Right lobe of liver (tissue), 6 donors: ENCODE data around the gene TPM2. TPM values are rescaled to one million over a fixed set of nuclear protein-coding genes. Genes with fewer than 3 reads are reported as not detected.

Experiments used
- ATAC-seq, 4 donors: fragments of 200-7000 bp; cut with Tn5 transposase; one replicate each; pipeline ENCODE4 v1.9.1; 2020; ENCODE audit warnings: mild to moderate bottlenecking in 4 of 4, moderate library complexity in 4 of 4
- DNase-seq, 3 donors: peaks; one replicate each; pipeline ENCODE4 v3.0.0-alpha.2; 2020
- H3K27ac ChIP-seq, 3 donors: fragments of 200-600 bp; one replicate each; pipeline ENCODE4 v1.8.0; 2022
- H3K27me3 ChIP-seq, 2 donors: fragments of 200-600 bp; one replicate each; pipeline ENCODE4 v1.8.0; 2022
- H3K36me3 ChIP-seq, 4 donors: fragments of 200-600 bp; sonication (generic) in 1 of 4; one replicate each; pipeline versions ENCODE4 v1.5.1 to v1.8.0; 2017 to 2022; ENCODE audit warnings: control low read depth in 1 of 4
- H3K4me1 ChIP-seq, 4 donors: fragments of 200-600 bp; sonication (generic) in 1 of 4; one replicate each; pipeline versions ENCODE4 v1.5.1 to v1.8.0; 2017 to 2022; ENCODE audit warnings: control low read depth in 1 of 4
- H3K4me3 ChIP-seq, 3 donors: fragments of 200-600 bp; one replicate each; pipeline ENCODE4 v1.8.0; 2022
- H3K9me3 ChIP-seq, 4 donors: fragments of 200-600 bp; sonication (generic) in 1 of 4; one replicate each; pipeline versions ENCODE4 v1.5.1 to v1.8.0; 2017 to 2022; ENCODE audit warnings: control low read depth in 1 of 4
- POLR2A ChIP-seq: fragments of 450-650 bp; IDR thresholded peaks from one replicate; pipeline ENCODE4 v1.6.1; 2017; ENCODE audit warnings: antibody characterized with exemption, mild to moderate bottlenecking
- WGBS: methylation state at CpG from one replicate; pipeline ENCODE4 v1.1.6; 2018; ENCODE audit warnings: low coverage, low lambda C conversion rate; ENCODE audit not compliant: insufficient coverage; ENCODE audit errors: missing lambda C conversion rate; 5-methylcytosine and 5-hydroxymethylcytosine counted together
- intact Hi-C, 2 donors: fragments of 100-400 bp; cut with DNase I; formaldehyde crosslinking; loops; one replicate each; pipeline versions ENCODE4 v1.11.2 to v1.14.1; 2022
- total RNA-seq, 6 experiments: library from RNA; depleted of rRNA in 2 of 6; stranded (reverse); fragments of >200 nt in 2 of 6; fragmentation: NEBNext Ultra II Directional in 3 of 6; extraction: Animal tissue kit (Norgen Biotek cat#: 25700) in 3 of 6; gene quantifications; one replicate each; pipeline versions ENCODE4 v1.1.0 to v1.2.4, GENCODE V29; 2016 to 2023
- TF ChIP-seq, protein P1 (sequence below), 4 donors: fragments of 200-600 bp in 3 of 4; fragments of 450-650 bp in 1 of 4; IDR thresholded peaks; one replicate each; pipeline versions ENCODE4 v1.5.1 to v1.8.0; 2016 to 2022; ENCODE audit warnings: antibody characterized with exemption in 4 of 4, mild to moderate bottlenecking in 2 of 4
- donor health status: DM: no; HTN: yes; CAD: no.
- donor health status: DM: no; HTN: no; CAD: no.
- donor health status: DM: no; HTN: no; CAD: no.
- donor health status: DM: no; HTN: yes; CAD: no.
- donor health status: DM: no; HTN: yes; CAD: no.

The TPM2 gene
- total RNA-seq, 6 experiments from 2014 or later, result 4.7 to 23.3 (median 12.4) TPM

DNA sequence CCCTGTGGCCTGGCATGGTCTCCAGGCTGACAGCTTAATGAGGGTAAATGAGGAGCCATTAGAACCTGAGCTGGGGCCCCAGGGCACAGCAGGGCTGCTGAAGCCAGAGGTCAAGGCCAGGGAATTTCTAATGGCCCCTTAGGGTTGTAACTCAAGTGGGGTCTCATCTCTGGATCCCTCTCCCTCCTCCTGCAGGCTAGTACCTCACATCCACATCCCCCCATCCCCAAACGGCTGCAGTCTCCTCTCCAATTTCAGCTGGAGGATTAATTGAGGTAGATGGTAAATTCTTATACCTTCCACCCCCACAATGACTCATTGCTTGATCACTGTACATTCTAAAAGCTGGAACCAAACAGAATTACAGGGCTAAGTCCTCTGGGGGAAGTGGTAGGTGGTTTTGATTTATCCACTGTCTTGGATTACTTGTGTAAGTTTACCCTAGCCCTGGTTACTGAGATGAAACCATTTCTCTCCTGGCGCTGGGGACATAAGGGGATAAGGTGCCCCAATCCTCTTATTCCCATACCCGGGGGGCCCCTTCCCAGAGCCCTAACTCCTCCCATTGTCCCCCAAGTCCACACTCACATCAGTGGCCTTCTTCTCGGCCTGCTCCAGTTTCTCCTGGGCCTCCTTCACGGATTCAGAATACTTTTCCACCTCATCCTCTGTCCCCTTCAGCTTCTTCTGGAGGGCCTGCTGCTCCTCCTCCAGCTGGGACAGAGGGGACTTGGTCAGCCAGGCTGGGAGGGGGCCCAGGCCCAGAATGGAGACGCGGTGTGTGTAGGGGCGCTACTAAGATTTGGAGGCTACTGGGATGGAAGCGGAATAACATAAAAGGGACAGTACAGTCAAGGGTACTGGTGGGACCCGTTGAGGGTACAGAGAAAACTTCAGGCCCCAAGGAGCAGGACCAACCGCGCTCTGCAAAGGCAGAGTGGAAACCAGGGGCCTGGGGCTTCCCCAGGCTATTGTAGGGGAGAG, 875 bp downstream of the TPM2 start:
- peak in 1 of 4 donors; percentile 36 for ATAC-seq
- intact Hi-C loops, result no loop called here
- 91% methylated on average over 12 of the region's 12 CpGs for WGBS
- Histone ChIP-seq H3K9me3 (no peaks in the 10 kb centered on the region), H3K4me3 (peak overlapping the region in 2 of 3 donors; percentile 26 to 29), H3K4me1 (peaks cover 0 to 2% (median 0%) of the 10 kb centered on the region in 4 donors), H3K27me3 (no peaks in the 10 kb centered on the region), H3K36me3 (no peaks in the 10 kb centered on the region), H3K27ac (peak overlapping the region in 1 of 3 donors; percentile 33)
- TF ChIP-seq, protein P1, sequence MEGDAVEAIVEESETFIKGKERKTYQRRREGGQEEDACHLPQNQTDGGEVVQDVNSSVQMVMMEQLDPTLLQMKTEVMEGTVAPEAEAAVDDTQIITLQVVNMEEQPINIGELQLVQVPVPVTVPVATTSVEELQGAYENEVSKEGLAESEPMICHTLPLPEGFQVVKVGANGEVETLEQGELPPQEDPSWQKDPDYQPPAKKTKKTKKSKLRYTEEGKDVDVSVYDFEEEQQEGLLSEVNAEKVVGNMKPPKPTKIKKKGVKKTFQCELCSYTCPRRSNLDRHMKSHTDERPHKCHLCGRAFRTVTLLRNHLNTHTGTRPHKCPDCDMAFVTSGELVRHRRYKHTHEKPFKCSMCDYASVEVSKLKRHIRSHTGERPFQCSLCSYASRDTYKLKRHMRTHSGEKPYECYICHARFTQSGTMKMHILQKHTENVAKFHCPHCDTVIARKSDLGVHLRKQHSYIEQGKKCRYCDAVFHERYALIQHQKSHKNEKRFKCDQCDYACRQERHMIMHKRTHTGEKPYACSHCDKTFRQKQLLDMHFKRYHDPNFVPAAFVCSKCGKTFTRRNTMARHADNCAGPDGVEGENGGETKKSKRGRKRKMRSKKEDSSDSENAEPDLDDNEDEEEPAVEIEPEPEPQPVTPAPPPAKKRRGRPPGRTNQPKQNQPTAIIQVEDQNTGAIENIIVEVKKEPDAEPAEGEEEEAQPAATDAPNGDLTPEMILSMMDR (IDR thresholded peaks at IDR 0.05), result no peak
- TF ChIP-seq POLR2A, result no peak
- no peak for DNase-seq

DNA sequence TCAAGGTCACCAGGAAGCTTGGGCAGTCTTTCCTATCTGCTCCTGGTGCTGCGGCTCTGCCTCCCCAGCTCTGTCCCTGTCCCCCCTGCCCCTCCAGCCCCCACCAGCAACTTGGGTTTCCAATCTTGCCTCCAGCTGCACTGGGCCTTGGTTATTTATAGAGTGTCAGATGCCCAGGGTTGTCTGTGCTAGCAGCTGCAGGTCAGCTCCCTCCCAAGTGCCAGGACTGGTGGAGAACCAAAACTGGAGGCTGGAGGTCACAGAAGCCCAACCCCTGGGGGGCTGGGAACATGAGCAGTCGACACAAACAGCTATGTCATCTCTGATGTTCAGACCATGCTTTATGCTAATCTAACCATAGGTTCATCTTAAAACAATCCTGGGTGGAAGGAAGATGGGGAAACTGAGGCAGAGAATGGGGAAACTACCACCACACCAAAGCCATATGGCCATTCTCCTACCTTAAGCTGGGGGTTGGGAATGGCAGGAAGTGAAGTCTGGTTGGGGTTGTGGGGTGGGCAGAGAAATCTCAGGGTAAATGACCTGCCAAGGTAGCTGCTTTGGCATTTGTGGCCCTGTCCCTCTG, 1.7 kb downstream of the TPM2 start:
- 75% methylated on average over 1 of the region's 2 CpGs for WGBS

DNA sequence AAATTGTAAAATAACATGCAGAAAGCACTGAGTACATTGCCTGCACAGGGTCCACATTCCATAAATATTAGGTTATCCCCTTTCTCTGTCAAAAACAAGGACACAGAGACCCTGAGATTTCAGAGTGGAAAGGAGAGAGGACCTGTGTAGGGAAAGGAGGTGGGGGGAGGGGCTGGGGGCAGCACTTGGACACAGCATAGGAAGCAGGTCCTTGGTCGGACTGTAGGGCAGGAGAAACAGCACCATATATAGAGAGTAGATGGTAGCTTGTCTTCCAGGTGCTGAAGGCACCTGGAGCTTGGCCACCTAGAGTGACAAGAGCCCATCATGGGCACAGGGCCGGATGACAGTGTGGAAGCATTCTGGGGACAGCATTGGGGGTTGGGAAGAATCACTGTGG, 2.4 kb downstream of the TPM2 start:
- ATAC-seq (no peak), DNase-seq (no peak)
- Histone ChIP-seq H3K4me3 (no peak overlapping the region), H3K27ac (no peak overlapping the region), H3K9me3 (no peaks in the 10 kb centered on the region), H3K36me3 (no peaks in the 10 kb centered on the region), H3K27me3 (no peaks in the 10 kb centered on the region), H3K4me1 (peaks cover 0 to 2% (median 0%) of the 10 kb centered on the region in 4 donors)
- intact Hi-C loops, result no loop called here
- no peak for TF ChIP-seq POLR2A
- TF ChIP-seq, protein P1 (IDR thresholded peaks at IDR 0.05), result no peak
- 85% methylated on average over 2 of the region's 2 CpGs for WGBS

More for the DNA sequence above, 1.7 kb downstream of the TPM2 start:
- H3K4me1 ChIP-seq, result peaks cover 0 to 2% (median 0%) of the 10 kb centered on the region in 4 donors
- no peak overlapping the region for H3K4me3 ChIP-seq
- no peaks in the 10 kb centered on the region for H3K27me3 ChIP-seq
- no peak for ATAC-seq
- no peaks in the 10 kb centered on the region for H3K36me3 ChIP-seq
- no peak for DNase-seq
- TF ChIP-seq POLR2A, result no peak
- TF ChIP-seq, protein P1 (IDR thresholded peaks at IDR 0.05), result no peak
- H3K27ac ChIP-seq, result no peak overlapping the region
- no peaks in the 10 kb centered on the region for H3K9me3 ChIP-seq
- intact Hi-C loops, result no loop called here

DNA sequence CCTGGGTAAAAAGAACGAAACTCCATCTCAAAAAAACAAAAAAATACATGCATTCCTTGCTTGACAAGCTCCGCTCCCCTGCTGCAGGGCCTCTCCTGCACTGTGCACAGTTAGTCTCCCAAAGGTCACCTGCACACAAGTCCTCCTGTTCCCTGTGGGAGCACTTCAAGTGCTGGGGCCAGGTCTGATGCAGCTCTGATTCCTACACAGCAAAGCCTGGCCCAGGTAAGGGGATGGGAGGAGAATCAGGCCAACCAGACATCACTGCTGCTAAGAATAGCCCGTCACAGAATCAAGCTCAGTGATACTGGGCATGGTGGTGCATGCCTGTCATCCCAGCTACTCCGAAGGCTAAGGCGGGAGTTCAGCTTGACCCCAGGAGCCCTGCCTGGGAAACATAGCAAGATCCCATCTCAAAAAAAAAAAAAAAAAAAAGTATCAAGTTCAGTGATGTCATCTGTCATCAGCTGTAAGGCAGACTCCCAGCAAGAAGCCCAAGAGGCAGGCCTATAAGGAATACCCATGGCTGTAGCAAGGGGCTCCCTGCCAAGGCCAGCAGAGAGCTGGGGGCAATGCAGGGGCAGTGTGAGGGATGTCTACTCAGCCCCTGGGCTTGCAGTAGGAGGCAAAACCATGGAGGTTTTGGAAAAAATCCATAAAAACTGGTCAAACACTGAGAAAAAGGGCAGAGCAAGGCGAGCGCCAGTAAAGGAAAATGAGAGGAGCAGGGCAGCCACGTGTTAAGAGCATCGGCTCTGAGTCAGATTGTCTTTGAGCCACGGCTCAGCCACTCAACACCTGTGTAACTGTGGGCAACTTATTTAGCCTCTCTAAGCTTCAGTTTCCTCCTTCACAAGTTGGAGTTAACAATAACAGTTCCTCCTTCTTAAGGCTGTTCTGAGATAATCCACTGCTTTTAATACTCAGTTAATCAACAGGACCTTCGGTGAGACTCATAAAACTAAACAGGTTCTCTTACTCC, 3.2 kb downstream of the TPM2 start:
- TF ChIP-seq, protein P1 (IDR thresholded peaks at IDR 0.05), result no peak
- TF ChIP-seq POLR2A, result no peak
- no peak for DNase-seq
- WGBS, result 79% methylated on average over 7 of the region's 11 CpGs
- intact Hi-C loops, result no loop called here
- peaks cover 0 to 2% (median 0%) of the 10 kb centered on the region in 4 donors for H3K4me1 ChIP-seq
- ATAC-seq, result no peak
- H3K9me3 ChIP-seq, result no peaks in the 10 kb centered on the region
- H3K36me3 ChIP-seq, result no peaks in the 10 kb centered on the region
- H3K4me3 ChIP-seq, result no peak overlapping the region
- H3K27me3 ChIP-seq, result no peaks in the 10 kb centered on the region
- no peak overlapping the region for H3K27ac ChIP-seq
